ENCODE results near the gene IGFL2. TPM values are rescaled to one million over a fixed set of nuclear protein-coding genes. Genes with fewer than 3 reads are reported as not detected.
A peak's percentile ranks its signal among the peaks of the same experiment; 100 is the strongest.
"Not testable (repeated sequence)": the region's sequence is repeated elsewhere in the genome, so short reads cannot be mapped to it uniquely, and the experiment has no call there.

IGFL2 gene
- polyA plus RNA-seq, 1 donor, result 0.36 TPM

DNA sequence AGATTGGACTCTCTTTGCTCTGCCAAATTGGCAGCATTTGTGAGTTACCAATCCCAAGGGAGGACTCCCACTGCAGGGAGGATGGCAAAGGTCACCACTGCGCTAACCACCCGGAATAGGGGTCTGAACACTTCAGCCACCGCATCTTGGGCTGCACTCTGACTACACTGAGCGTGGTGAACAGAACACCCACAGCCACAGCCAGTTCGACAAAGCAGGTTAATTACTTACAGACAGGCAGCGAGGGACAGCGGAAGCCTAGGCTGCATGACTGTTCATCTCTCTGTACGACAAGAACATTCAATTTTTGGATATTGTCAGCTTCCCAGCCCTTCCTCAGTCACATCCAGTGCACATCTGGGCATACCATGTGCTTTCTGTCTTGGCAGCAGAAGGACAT, 59.8 kb downstream of the IGFL2 start:
- H3K9me3 ChIP-seq (ENCODE audit: control insufficient read depth, low read depth, low read length); H3K4me1 ChIP-seq (ENCODE audit: control insufficient read depth, insufficient read depth, low read length); H3K27ac ChIP-seq (ENCODE audit: low read length); H3K36me3 ChIP-seq (ENCODE audit: control insufficient read depth, insufficient read depth, low read length); H3K4me3 ChIP-seq (ENCODE audit: low read length); DNase-seq: not testable (repeated sequence)
- WGBS (ENCODE audit: insufficient coverage, low lambda C conversion rate), result no CpG with 5 or more reads among the region's 8 CpGs
- H3K27me3 ChIP-seq (ENCODE audit: control insufficient read depth, insufficient read depth, low read length), result peaks cover 11% of the 10 kb centered on the region

DNA sequence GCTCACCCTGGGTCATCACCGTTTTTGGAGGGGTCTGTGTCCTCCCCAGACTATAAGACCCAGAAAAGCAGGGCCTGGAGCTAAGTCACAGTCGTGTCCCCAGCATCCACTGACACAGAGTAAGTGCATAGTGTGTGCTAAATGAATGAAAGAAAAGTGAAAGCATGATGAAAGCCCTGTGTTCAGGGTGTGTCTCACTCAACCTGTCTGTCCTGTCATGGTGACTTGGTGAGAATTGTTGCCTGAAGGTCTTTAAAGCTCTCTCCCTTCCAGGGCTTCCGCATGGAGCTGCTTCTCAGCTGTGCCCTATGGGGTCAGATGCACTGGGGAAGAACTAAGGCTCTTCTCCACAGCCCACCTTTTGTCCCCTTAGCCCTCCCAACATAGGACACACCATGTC, 61.0 kb downstream of the IGFL2 start:
- WGBS (ENCODE audit: insufficient coverage, low lambda C conversion rate), result no CpG with 5 or more reads among the region's 3 CpGs
- Histone ChIP-seq H3K36me3 (ENCODE audit: control insufficient read depth, insufficient read depth, low read length) (no peaks in the 10 kb centered on the region), H3K9me3 (ENCODE audit: control insufficient read depth, low read depth, low read length) (no peaks in the 10 kb centered on the region), H3K4me1 (ENCODE audit: control insufficient read depth, insufficient read depth, low read length) (no peaks in the 10 kb centered on the region), H3K4me3 (ENCODE audit: low read length) (no peak overlapping the region), H3K27ac (ENCODE audit: low read length) (no peak overlapping the region), H3K27me3 (ENCODE audit: control insufficient read depth, insufficient read depth, low read length) (peaks cover 10% of the 10 kb centered on the region)
- DNase-seq, result peak; percentile 17 to 34

DNA sequence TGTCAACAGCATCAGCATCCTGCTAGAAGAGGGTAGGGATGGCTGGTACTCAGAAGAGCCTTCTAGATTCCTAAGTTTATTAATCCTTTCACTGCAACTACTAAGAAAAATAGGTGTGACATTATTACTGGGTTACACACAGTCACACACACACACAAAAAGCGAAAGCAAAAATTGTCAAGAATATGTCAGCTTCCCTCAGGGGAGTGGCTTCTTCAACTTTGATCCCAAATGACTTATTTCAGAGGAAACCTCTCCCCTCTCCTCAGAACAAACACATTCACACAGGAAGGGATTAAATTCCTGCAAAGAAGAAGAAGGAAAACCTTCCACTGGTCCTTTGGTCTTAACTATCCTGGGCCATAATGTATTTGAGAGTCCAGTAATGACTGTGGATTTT, 61.4 kb downstream of the IGFL2 start:
- Histone ChIP-seq H3K36me3 (ENCODE audit: control insufficient read depth, insufficient read depth, low read length) (no peaks in the 10 kb centered on the region), H3K9me3 (ENCODE audit: control insufficient read depth, low read depth, low read length) (no peaks in the 10 kb centered on the region), H3K4me1 (ENCODE audit: control insufficient read depth, insufficient read depth, low read length) (no peaks in the 10 kb centered on the region), H3K4me3 (ENCODE audit: low read length) (no peak overlapping the region), H3K27me3 (ENCODE audit: control insufficient read depth, insufficient read depth, low read length) (peaks cover 7% of the 10 kb centered on the region), H3K27ac (ENCODE audit: low read length) (no peak overlapping the region)
- peak in 1 of 2 donors; percentile 51 for DNase-seq
- no CpG with 5 or more reads among the region's 1 CpG for WGBS (ENCODE audit: insufficient coverage, low lambda C conversion rate)

DNA sequence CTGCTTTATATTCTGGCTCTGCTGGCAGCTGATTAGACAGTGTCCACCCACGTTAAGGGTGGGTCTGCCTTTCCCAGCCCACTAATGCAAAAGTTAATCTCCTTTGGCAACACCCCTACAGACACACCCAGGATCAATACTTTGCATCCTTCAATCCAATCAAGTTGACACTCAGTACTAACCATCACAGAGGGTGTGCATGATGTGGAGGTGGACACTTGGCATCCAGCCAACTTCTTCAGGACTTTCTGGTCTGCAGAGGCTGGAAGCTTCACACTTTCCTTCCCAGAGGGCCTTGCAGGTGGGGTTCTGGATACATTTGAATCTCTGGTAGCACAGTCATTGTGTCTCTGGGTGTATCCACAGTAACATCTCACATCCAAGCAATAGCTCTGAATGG, 62.6 kb downstream of the IGFL2 start:
- H3K4me1 ChIP-seq (ENCODE audit: control insufficient read depth, insufficient read depth, low read length), result no peaks in the 10 kb centered on the region
- H3K27me3 ChIP-seq (ENCODE audit: control insufficient read depth, insufficient read depth, low read length), result peaks cover 4% of the 10 kb centered on the region
- no peak overlapping the region for H3K27ac ChIP-seq (ENCODE audit: low read length)
- H3K4me3 ChIP-seq (ENCODE audit: low read length), result no peak overlapping the region
- no peaks in the 10 kb centered on the region for H3K9me3 ChIP-seq (ENCODE audit: control insufficient read depth, low read depth, low read length)
- no peak for DNase-seq
- H3K36me3 ChIP-seq (ENCODE audit: control insufficient read depth, insufficient read depth, low read length), result no peaks in the 10 kb centered on the region
- WGBS (ENCODE audit: insufficient coverage, low lambda C conversion rate), result no CpG with 5 or more reads among the region's 1 CpG

Other genes starting within 250 kb of the IGFL2 start
- gene MYPOP, start 245.6 kb upstream of the IGFL2 start, polyA plus RNA-seq, result 8.9 TPM
- gene NANOS2, start 233.5 kb upstream of the IGFL2 start, polyA plus RNA-seq, result not detected
- gene NOVA2, start 174.4 kb upstream of the IGFL2 start, polyA plus RNA-seq, result 2.5 TPM
- 13.2 TPM for gene CCDC61, start 152.8 kb upstream of the IGFL2 start, polyA plus RNA-seq
- gene PGLYRP1, start 125.2 kb upstream of the IGFL2 start, polyA plus RNA-seq, result 0.07 TPM
- gene IGFL4, start 107.2 kb upstream of the IGFL2 start, polyA plus RNA-seq, result 0.36 TPM
- gene IGFL3, start 23.6 kb upstream of the IGFL2 start, polyA plus RNA-seq, result not detected
- not detected for gene IGFL1, start 81.5 kb downstream of the IGFL2 start, polyA plus RNA-seq
- 165 TPM for gene HIF3A, start 148.8 kb downstream of the IGFL2 start, polyA plus RNA-seq
- 59.5 TPM for gene PPP5C, start 198.8 kb downstream of the IGFL2 start, polyA plus RNA-seq